SK-N-SH (cell line): ENCODE data around the gene ZNF605. TPM values are rescaled to one million over a fixed set of nuclear protein-coding genes. Genes with fewer than 3 reads are reported as not detected.

ENCODE experiments used
- CTCF ChIA-PET: fragments of 300-600, 350-600 bp; formaldehyde crosslinking; extraction: SDS; loops from one replicate; lab custom pipeline; 2021; lab: Yijun Ruan, JAX
- POLR2A ChIA-PET: fragments of 350-600 bp; sonication (Branson Sonifier 250); formaldehyde crosslinking; extraction: SDS; loops from one replicate; lab custom pipeline; 2020; ENCODE audit warnings: antibody characterized with exemption, inconsistent platforms; lab: Yijun Ruan, JAX
- DNase-seq: peaks from one replicate; pipeline ENCODE4 v3.0.0; 2012
- H2AFZ ChIP-seq: fragments of 200-600 bp; sonication (generic); 2 replicates; pipeline ENCODE4 v1.8.1; 2016; ENCODE audit warnings: antibody characterized with exemption, mild to moderate bottlenecking, low read depth
- H3F3A ChIP-seq: fragments of 200-600 bp; sonication (generic); replicated peaks from 2 replicates; pipeline ENCODE3; 2016; ENCODE audit warnings: antibody characterized with exemption, mild to moderate bottlenecking; ENCODE audit not compliant: insufficient read depth
- H3K27ac ChIP-seq, 2 experiments: fragments of 200-500 bp in 1 of 2; fragments of 200-600 bp in 1 of 2; sonication (Bioruptor generic) in 1 of 2; sonication (generic), shearing (Covaris generic) in 1 of 2; 2 replicates each; pipeline versions ENCODE4 v1.5.1 to v1.6.1; 2014 to 2016; ENCODE audit warnings: low read depth in 2 of 2, inconsistent platforms in 1 of 2, low read length in 1 of 2, mild to moderate bottlenecking in 1 of 2, mixed read lengths in 1 of 2
- H3K27me3 ChIP-seq: fragments of 200-600 bp; sonication (generic), shearing (Covaris generic); 2 replicates; pipeline ENCODE4 v1.6.1; 2016; ENCODE audit warnings: mixed run types; ENCODE audit not compliant: insufficient read depth
- H3K36me3 ChIP-seq, 2 experiments: fragments of 200-500 bp in 1 of 2; fragments of 200-600 bp in 1 of 2; sonication (Bioruptor generic) in 1 of 2; sonication (generic) in 1 of 2; replicated peaks in 1 of 2; 2 replicates each; pipeline versions ENCODE3 to v1.5.1; 2014 to 2016; ENCODE audit warnings: low read length in 1 of 2, mild to moderate bottlenecking in 1 of 2; ENCODE audit not compliant: insufficient read depth in 2 of 2, control insufficient read depth in 1 of 2
- H3K4me1 ChIP-seq, 2 experiments: fragments of 200-500 bp in 1 of 2; fragments of 200-600 bp in 1 of 2; sonication (Bioruptor generic) in 1 of 2; sonication (generic), shearing (Covaris generic) in 1 of 2; 2 replicates each; pipeline versions ENCODE4 v1.5.1 to v1.6.1; 2014 to 2016; ENCODE audit warnings: low read depth in 1 of 2, low read length in 1 of 2, mixed run types in 1 of 2; ENCODE audit not compliant: insufficient read depth in 2 of 2, control insufficient read depth in 1 of 2
- H3K4me2 ChIP-seq: fragments of 200-600 bp; sonication (generic), shearing (Covaris generic); 2 replicates; pipeline ENCODE4 v1.6.1; 2017; ENCODE audit warnings: mixed run types
- H3K4me3 ChIP-seq, 2 experiments: fragments of 200-500 bp in 1 of 2; fragments of 200-600 bp in 1 of 2; sonication (Bioruptor generic) in 1 of 2; sonication (generic), shearing (Covaris generic) in 1 of 2; 2 replicates each; pipeline versions ENCODE4 v1.5.1 to v1.8.1; 2014 to 2016; ENCODE audit warnings: low read depth in 2 of 2, inconsistent platforms in 1 of 2, low read length in 1 of 2, mild to moderate bottlenecking in 1 of 2, mixed read lengths in 1 of 2, moderate library complexity in 1 of 2
- H3K79me2 ChIP-seq: fragments of 200-600 bp; sonication (generic); 2 replicates; pipeline ENCODE4 v1.8.1; 2017; ENCODE audit warnings: mild to moderate bottlenecking; ENCODE audit not compliant: insufficient read depth
- H3K9ac ChIP-seq: fragments of 200-600 bp; sonication (generic); 2 replicates; pipeline ENCODE4 v1.6.1; 2017; ENCODE audit warnings: mixed run types
- H3K9me2 ChIP-seq: fragments of 200-600 bp; sonication (generic); 2 replicates; pipeline ENCODE4 v1.6.1; 2017; ENCODE audit warnings: mixed run types
- H3K9me3 ChIP-seq: fragments of 200-600 bp; sonication (generic); 2 replicates; pipeline ENCODE4 v1.6.1; 2017; ENCODE audit warnings: mixed run types, mild to moderate bottlenecking, moderate library complexity
- H4K20me1 ChIP-seq: fragments of 200-600 bp; sonication (generic); 2 replicates; pipeline ENCODE4 v1.6.1; 2017; ENCODE audit warnings: mild to moderate bottlenecking, mixed run types; ENCODE audit not compliant: insufficient read depth
- CHD2 ChIP-seq: fragments of 150-350 bp; IDR thresholded peaks from 2 replicates; pipeline ENCODE4 v1.6.1; 2018; ENCODE audit warnings: low read length; ENCODE audit not compliant: partially characterized antibody
- CTCF ChIP-seq: fragments of 200-600 bp; sonication (generic); IDR thresholded peaks from 2 replicates; pipeline ENCODE4 v1.6.1; 2017; ENCODE audit warnings: antibody characterized with exemption, mild to moderate bottlenecking, moderate library complexity
- EZH2phosphoT487 ChIP-seq: fragments of 200-600 bp; sonication (generic); IDR thresholded peaks from 2 replicates; pipeline ENCODE4 v1.6.1; 2017; ENCODE audit warnings: low read depth, mixed run types, mild to moderate bottlenecking, antibody characterized with exemption, moderate library complexity, borderline replicate concordance
- FOXJ3 ChIP-seq: sonication (generic); formaldehyde crosslinking; IDR thresholded peaks from 2 replicates; pipeline ENCODE4 v1.5.1; 2020; ENCODE audit warnings: mild to moderate bottlenecking, missing genetic modification reagents
- GABPA ChIP-seq: IDR thresholded peaks from 2 replicates; pipeline ENCODE4 v1.4.0; 2012; ENCODE audit warnings: low read depth, mild to moderate bottlenecking
- IRF3 ChIP-seq: fragments of 150-350 bp; IDR thresholded peaks from 2 replicates; pipeline ENCODE4 v1.6.1; 2016; ENCODE audit warnings: mild to moderate bottlenecking, low read depth, low read length
- MAX ChIP-seq: IDR thresholded peaks from 2 replicates; pipeline ENCODE4 v1.4.0; 2012; ENCODE audit warnings: low read depth
- MEF2A ChIP-seq: IDR thresholded peaks from 2 replicates; pipeline ENCODE4 v1.4.0; 2012; ENCODE audit warnings: low read depth, borderline replicate concordance
- NFIC ChIP-seq: IDR thresholded peaks from 2 replicates; pipeline ENCODE4 v1.4.0; 2012; ENCODE audit warnings: borderline replicate concordance
- REST ChIP-seq: IDR thresholded peaks from 2 replicates; pipeline ENCODE4 v1.6.1; 2012; ENCODE audit warnings: mild to moderate bottlenecking, low read depth, low read length, moderate library complexity
- RFX5 ChIP-seq: IDR thresholded peaks from 2 replicates; pipeline ENCODE4 v1.6.1; 2012; ENCODE audit warnings: mild to moderate bottlenecking, improper control_type of control experiment, low read length
- TEAD4 ChIP-seq: IDR thresholded peaks from 2 replicates; pipeline ENCODE4 v1.4.0; 2012; ENCODE audit warnings: mild to moderate bottlenecking, borderline replicate concordance; ENCODE audit not compliant: insufficient read depth
- YY1 ChIP-seq: IDR thresholded peaks from 2 replicates; pipeline ENCODE4 v1.4.0; 2012; ENCODE audit warnings: low read depth, mild to moderate bottlenecking
- WGBS: methylation state at CpG from one replicate; pipeline ENCODE4 v1.1.6; 2017; ENCODE audit warnings: low lambda C conversion rate; 5-methylcytosine and 5-hydroxymethylcytosine counted together
- polyA plus RNA-seq, 3 experiments: library from polyadenylated mRNA; depleted of rRNA; stranded (reverse); fragments of >200 nt; gene quantifications; 2 replicates each; pipeline ENCODE4 v1.2.3, GENCODE V29; 2012

The ZNF605 gene
- polyA plus RNA-seq, 1 of the 3 experiments (the other 2 are of a cell fraction), result 4.0 TPM

- Histone ChIP-seq H3F3A (peaks cover 8% of the 10 kb centered on the region), H3K9me2 (no peaks in the 10 kb centered on the region), H3K36me3 (peaks cover 6 to 19% of the 10 kb centered on the region in 2 experiments), H3K27me3 (no peaks in the 10 kb centered on the region), H3K9me3 (peaks cover 55% of the 10 kb centered on the region), H3K4me3 (no peak overlapping the region), H2AFZ (no peak overlapping the region), H3K4me2 (no peak overlapping the region), H3K27ac (no peak overlapping the region), H3K9ac (no peak overlapping the region), H4K20me1 (no peaks in the 10 kb centered on the region), H3K79me2 (no peaks in the 10 kb centered on the region), H3K4me1 (no peaks in the 10 kb centered on the region)
- ChIA-PET CTCF (interaction anchor here (0.6 kb wide), 1 partner anchor 14 kb away, joined by 3 read pairs; no protein-coding TSS in a partner anchor), POLR2A (no interaction called here)
- DNase-seq, result no peak
- 6% methylated on average over 1 of the region's 1 CpG for WGBS
- TF ChIP-seq TEAD4, result no peak
- TF ChIP-seq RFX5, result no peak
- no peak for TF ChIP-seq YY1
- no peak for TF ChIP-seq MAX
- TF ChIP-seq EZH2phosphoT487, result no peak
- TF ChIP-seq IRF3, result no peak
- no peak for TF ChIP-seq MEF2A
- TF ChIP-seq FOXJ3, result no peak
- TF ChIP-seq CTCF, result no peak
- TF ChIP-seq GABPA, result no peak
- no peak for TF ChIP-seq NFIC
- no peak for TF ChIP-seq REST
- no peak for TF ChIP-seq CHD2
These were observed 32.7 kb downstream of the ZNF605 start for GRCh38 chr12:132923356-132923909.
